Epidermal melanocyte (primary cell): ENCODE data around the gene PRDM16.

ENCODE experiments used
- DNase-seq: peaks from one replicate; pipeline ENCODE4 v3.0.0; 2011; ENCODE audit warnings: low spot score; ENCODE audit not compliant: insufficient read length

The PRDM16 gene

DNA sequence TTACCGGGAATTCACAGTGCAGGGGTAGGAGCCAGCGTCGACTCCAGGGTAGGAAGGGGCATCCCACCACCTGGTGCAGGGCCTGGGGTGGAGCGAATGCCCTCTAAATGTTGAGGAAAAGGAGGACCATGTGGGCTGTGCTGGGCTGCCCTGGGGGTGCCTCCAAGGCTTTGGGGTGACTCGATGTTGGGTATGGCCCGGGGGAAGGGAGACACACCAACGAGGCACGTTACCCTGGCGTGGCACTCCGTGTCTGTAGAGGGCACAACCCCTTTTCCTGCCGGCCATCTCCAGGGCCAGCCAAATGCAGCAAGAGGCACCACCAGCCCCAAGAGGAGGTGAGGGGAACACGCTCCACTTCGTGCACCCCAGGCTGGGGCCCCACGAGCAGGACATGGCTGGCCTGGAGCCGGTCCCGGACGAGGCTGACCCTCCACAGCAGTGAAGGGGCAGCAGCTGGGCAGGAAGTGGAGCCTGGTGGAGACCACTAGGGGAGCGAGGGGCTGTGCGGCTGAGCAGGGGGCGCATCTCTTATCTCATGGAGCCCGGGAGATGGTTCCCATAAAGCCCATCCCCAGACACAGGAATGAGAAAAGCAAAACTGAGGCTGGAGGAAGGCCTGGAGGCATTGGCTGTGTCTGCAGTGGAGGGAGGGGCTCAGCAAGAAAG lies 36.5 kb upstream of the PRDM16 start:
- DNase-seq, result no peak

DNA sequence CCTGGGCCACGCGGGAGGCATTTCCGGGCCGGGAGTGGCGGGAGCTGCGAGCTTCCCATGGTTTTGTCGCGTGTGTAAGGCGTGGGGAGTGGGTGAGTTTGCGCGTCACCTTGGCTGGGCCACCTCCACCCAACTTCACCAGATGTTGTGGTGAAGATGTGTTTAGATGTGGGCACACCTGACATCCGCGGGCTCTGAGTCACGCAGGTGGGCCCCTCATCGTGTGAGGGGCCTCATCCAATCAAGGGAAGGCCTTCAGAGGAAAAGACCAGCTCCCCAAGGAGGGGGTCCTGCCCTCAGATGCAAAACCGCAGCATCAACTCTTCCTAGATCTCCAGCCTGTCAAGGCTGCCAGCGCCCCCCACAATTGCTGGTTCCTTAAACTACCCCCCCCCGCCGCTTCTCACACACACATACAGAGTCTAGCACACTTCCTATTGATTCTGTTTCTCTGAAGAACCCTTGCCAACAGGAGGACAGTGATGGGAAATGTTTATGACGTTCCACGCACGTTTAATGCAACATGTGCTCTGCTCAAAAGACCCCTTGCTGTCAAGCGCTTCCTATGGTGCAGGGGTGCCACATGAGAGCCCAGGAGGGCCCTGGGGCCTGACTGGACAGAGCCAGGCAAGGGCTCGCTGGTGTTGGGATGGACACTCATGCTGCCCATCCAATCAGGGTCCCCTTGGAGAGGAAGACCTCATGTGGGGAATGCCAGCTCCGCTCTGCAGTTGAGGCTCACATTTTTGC lies 35.8 kb upstream of the PRDM16 start:
- no peak for DNase-seq

DNA sequence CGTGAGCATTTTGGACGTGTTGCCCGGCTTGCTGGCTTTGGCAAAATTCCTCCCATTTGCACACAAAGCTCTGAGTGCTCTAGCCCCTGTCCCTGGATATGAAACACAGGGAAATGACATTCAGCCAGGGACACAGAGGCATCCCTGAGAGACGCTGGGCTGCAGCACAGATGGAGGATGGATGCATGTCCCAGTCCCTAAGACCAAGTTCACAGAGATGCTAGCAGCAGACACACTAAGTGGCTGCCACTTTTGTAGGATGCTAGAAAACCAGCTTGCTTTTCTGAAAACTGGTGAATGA lies 35.3 kb upstream of the PRDM16 start:
- no peak for DNase-seq

DNA sequence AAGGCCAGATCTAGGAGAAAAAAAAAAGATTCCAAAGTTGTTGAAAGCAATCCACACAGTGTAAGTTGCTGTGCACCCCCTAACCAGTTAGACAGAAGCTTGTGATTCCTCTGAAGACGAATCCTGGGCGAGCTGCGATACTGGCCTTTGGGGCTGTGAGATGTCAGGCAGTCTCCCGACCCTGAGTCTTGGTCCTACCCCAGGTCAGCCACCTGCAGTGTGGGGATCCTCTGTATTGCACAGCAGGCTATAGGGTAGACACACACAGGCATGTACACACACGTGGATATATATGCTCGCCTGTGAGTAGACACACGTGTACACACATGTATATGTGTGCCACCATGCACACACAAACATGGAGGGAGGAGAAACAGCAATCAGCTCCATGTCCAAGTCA lies 34.8 kb upstream of the PRDM16 start:
- DNase-seq, result no peak

DNA sequence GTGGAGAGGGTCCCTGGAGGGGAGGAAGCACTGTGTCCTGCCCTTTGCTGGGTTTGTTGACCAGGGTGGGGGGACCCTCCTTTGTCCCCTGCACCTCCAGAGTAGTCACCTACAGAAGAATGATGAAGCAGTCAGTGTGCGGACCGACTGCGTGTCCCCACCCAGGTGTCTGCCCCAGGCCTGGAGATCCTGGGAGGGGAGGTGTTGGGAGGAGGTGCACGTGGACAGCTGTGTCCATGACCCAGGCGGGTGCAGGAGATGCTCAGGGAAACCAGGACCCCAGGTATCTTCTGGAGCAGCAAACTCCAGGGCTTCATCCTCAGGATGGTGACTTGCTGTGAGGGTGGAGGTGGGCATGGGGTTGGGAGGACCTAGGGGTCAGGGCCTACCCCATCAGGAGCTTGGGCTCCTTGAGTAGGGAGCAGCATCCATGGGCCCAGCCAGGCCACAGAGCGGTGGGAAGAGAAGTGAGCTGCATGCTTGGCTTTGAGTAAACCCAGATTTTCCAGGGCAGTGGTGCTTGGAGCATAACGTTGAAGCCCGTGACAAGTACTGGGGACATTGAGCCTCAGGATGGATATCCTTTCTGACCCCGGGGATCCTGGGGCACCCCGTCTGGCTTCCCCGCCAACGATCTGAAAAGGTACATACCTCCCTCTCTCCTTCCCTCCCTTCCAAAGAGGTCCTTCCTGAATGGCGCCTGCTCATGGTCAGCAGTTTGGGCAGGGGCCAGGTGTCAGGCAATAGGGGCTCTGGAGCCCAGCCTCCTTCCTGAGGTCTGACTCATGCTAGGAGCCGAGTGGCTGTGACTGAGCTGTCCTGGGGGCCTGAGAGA lies 34.1 kb upstream of the PRDM16 start:
- no peak for DNase-seq

DNA sequence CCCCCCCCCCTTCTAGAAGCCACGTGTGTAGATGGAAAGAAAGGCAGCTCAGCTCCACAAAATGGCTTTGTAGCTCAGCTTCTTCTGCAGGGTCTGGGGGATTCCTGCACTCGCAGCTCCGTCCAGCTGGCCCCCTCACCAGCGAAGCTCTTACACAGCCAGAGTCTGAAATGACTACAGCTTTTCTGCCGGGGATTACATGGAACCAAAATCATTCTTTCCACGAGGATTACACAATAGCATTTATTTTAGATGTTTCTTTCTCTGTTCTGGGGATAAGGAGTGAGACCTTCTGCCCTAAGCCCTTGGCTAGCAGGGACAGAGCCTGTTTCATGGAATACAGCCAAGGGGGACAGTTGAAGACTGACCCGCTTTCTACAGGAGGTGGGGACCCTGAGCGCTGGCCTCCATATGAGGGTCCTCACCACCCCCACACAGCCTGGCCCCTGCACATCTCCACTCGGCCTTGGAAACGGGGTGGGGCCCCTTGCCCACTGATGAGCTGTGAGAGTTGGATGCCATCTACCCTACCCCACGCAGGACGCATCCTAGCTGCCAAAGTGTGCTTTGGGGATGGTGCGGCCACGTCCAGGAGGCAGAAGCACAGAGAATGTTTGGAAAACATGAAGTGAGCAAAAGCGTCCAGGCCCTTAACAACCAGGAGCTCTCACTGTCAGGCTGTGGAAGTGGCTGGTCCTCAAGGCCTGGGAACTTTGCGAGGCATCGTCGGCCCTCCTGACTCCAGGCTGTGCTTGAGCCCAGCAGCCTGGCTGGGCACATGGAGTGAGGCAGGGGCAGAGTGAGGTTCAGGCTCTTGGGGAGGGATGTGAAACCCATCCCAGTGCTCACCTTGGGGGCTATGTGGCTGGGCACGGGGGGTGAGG lies 33.2 kb upstream of the PRDM16 start:
- DNase-seq, result no peak

DNA sequence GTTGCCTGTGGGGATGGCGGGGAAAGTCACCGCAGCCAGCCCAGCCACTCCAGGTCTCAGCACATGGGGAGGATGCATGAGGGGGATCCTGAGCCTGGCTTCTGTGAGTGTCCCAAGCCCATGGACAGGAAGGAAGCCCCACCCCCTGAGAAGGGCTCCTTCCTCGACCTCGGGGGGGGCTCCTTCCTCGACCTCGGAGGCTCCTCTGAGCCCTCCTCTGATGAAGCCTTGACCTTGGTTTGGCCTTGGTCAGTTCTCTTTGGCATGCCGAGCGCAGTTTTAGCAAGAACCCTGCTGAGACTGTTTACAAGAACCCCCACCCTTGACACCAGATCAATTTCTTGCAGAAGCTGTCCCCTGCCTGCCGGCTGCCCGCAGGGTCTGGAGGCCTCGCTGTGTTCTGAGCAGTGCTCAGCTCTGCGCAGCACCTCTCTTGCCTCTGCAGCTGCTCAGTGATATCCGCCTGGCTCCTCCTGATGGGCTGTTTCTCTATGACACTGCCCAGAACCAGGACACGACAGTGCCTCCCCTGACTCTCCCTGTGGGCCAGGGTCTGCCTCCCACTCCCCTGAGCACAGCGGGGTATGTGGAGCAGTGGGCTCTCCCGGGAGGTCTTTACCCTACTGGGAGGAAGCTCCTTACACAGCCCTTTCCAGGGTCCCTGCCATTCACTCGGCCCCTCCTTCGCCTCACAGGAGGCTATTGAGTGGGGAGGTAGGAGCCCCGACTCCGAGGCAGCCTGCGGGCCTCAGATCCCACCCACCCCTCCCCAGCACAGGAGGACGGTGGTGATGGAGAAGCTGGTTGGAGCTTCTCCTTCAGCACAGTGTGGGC lies 32.3 kb upstream of the PRDM16 start:
- no peak for DNase-seq

DNA sequence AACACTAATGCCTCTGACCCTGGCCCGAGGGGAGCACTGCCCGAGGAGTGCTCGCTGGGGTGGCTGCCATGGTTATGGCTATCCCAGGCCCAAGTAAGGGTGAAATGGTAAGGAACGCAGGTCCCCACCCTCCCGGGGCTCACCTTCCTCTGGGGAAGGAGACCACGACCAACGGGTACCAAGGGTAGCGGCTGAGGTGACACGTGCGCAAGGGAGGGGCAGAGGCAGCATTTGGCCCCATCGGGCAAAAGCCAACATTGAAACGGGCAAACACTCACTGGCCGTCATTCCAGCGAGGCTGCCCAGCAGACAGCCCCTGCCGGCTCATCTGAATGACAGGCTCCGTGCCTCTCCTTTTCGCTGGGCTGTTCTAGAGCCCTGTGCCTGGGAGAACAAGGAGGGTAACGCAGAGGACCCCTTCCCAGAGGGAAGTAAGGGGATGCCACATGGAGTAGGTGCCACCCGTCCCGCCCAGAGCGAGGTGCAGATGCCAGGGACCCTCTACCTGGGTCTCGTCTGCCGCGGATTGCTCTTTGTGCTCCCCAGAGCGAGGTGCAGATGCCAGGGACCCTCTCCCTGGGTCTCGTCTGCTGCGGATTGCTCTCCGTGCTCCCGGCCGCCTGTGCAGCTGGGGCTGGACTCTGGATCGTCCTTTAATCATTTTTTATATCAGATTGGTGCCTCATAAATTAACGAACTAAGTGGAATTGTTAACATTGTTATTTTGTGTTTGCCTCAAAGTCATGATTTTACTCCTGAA lies 31.5 kb upstream of the PRDM16 start:
- DNase-seq, result no peak

DNA sequence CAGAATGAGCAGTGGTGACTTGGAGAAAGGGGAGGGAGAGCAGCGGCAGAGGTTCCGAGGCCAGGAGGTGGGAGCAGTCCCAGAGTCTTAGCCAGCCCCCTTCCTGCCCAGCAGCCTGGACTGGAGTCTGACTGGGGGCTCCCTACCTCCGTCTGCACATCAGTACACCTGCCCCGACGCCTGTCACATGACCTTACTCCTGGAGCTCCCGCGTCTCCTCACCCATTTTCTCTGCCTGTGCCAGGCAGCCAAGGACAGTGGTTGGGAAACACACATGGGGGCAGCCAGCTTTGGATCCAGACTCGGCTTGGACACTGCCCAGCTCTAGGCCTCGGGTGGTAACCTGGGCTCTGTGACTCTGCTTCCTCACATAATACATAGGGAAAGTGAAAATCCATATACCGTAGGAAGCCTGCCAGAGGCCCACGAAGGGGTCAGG lies 30.9 kb upstream of the PRDM16 start:
- DNase-seq, result no peak

DNA sequence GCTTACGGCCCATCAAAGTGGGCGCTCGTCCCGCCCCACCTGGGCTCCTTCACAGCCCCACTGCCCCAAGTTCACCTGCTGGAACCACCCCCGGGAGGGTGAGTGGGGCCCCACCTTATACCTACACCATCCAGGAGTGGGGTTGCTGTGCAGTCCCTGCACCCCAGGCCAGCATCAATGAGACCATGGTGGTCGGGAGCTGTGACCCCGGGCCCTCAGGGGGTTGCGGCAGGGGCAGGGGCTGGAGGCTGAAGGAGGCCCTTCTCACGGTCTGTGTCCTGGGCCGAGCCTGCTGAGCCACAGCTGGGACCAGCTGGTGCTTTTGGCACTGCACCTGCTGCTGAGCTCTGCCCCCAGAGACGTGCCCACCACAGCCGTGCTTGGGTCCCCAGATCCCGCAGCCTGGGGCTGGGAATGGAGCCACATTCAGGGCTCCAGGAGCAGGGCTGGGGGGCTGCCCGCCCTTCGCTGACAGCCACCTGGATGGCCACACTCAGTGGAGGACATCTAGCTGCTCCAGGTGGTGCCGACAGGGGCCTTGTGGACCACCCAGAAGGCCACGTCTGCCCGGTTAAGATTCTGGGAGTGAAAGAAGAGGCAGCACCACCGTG lies 30.3 kb upstream of the PRDM16 start:
- no peak for DNase-seq

DNA sequence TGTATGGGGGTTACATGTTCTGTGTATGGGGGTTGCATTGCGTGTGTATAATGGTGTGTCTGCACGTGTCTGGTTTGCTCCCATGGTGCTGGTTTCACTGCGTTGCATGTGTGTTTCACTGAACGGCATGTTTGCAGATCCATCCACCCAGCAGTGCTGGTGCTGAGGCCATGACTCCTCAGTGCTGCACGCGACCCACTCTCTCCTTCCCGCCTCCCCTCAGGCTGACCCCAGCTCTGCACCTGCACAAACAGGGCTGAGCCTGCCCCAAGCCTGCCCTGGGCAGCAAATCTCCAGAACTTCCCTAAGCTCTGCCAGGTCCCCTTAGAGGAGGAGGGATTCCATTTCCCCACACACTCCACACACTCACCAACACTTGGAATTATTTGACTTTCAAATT lies 29.0 kb upstream of the PRDM16 start:
- DNase-seq, result no peak

DNA sequence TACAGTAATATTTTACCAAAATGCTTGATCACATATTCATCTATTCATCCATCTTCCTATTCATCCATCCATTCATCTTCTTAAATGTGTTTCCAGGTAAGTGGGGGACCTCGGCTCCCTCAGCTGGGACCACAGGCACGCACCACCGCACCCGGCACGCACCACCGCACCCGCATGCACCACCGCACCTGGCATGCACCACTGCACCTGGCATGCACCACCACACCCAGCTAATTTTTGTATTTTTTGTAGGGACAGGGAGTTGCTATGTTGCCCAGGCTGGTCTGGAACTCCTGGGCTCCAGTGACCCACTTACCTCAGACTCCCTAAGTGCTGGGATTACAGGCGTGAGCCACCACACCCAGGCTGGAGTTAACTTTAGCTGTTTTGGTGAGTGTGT lies 26.5 kb upstream of the PRDM16 start:
- no peak for DNase-seq

DNA sequence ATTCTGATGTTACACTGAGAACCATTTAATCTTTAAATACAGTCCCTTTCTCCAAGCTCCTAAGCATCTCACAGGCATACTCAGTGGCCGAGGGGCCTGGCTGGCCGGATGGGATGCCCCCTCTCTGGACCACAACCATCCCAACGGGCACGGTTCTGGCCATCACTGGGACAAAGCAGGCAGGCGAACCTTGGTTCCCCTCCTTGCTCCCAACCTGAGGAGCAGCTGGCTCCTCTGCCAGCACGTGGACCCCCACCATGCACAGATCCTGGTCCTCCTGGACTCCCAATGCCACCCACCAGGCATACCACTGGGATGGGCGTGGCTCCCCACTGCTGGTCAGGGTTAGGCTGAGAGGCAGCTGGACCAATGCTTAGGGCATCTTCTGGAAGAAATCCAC lies 19.8 kb upstream of the PRDM16 start:
- no peak for DNase-seq

DNA sequence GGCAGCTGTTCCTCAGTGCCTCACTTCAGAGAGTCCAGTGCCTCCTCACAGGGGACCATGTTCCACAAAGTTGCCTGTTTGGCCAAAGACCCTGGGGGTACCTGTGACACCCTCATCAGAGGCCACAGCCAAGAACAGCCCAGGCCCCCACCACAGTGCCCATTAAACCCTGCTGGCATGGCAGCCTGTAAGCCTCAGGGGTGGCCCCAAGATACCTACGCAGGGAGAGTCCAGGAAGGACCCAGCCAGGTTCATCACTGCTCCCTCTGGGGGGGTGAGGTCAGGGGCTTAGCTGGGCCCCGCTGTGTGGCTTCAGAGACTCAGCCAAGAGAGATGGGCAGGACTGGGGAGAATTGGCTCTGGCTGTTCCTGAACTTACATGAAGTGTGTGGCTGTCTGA lies 19.1 kb upstream of the PRDM16 start:
- DNase-seq, result no peak

DNA sequence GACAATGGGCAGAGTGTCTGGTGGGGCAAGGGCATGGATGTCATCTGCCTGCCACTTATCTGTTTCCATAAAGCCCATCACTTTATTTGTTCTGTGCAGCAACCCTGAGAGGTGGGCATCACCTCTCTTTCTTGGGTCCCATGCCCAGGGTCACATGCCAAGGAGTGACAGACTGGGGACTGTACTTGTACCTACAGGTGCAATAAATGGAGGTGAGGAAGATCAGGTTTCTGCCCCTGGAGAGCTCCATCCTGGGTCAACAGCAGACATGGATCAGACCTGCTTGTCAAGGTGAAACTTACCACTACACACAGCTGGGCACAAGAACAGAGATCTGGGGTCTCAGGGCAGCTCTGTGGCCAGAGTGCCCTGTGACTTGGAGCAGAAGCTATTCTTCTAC lies 18.4 kb upstream of the PRDM16 start:
- DNase-seq, result no peak

DNA sequence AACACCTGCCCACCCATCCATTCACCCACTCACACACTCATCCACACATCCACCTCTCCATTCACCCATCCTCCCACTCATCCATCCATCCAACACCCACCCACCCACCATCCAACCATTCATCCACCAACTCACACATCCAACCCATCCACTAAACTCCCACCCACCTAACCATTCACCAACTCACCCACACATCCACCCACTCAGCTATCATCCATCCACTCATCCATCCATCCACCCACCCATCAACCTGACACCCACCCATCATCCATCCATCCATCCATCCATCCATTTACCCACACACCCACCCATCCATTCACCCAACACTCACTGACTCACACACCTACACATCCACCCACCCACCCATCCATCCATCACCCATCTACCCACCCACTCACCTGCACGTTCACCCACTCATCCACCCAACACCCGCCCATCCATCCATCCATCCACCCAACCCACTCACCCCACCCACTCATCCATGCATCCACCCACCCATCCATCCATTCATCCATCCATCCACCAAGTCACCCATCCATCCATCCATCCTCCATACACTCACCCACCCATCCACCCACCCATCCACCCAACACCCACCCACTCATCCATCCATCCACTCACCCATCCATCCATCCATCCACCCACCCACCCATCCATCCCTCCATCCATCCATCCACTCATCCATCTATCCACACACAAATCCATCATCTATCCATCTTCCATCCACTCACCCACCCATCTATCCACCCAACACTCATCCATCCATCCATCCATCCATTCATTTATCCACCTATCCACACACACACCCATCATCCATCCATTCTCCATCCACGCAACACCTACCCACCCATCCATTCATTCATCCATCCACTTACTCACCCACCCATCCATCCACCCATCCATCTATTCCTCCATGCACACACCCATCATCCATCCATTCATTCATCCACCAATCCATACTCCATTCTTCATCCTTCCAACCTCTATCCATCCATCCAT lies 17.4 kb upstream of the PRDM16 start:
- DNase-seq, result no peak

DNA sequence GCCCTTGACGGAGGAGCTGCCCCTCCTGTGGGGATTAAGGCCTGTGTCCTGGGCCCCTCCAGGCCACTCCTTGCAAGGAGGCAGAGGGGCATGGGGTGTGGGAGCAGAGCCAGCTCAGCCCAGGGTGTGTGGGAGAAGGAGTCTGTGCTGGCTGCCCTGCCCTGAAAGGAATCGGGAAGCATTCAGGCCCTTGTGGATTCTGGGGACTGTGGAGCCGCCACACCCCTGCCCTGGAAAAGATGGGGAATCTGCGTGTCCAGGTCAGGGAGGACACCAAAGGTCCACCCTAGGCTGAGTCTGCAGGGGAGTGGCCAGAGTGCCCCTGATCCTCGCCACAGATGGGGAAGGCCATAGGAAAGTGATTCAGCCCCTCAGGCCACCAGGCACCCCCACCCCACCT lies 16.5 kb upstream of the PRDM16 start:
- DNase-seq, result no peak

DNA sequence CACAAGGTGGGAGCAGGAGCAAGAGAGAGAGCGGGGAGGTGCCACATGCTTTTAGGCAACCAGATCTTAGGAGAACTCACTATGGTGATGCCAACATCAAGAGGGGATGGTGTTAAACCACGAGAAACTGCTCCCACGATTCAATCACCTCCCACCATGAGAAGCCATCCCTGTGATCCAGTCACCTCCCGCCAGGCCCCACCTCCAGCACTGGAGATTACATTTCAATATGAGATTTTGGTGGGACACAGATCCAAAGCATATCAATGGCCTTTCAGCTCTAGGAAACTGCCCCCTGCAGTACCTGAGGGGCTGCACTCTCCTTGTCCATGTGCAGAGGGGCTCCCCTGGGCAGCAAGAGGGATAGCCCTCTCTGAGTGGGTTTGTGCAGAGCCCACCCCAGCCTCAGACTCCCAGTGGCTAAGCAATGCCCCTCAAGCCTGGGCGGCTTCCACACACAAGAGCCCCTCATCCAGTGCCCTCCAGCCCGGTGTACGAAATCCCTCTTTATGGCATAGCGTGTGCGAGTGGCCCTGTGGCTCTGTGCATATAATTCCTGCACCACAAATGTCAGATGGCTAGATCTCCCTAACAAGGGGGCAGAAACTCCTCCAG lies 15.5 kb upstream of the PRDM16 start:
- no peak for DNase-seq
